GM19395 (cell line): ENCODE measurements around the gene DNAJC27.

Experiments used
- ATAC-seq: cut with Tn5 transposase; IDR thresholded peaks from one replicate; pipeline ENCODE4 v1.9.1; 2021; ENCODE audit warnings: mild to moderate bottlenecking, moderate library complexity; ENCODE audit not compliant: unreplicated experiment

Gene DNAJC27

GRCh38 chr2:24970483-24971285 lies 1.1 kb downstream of the DNAJC27 start:
- no peak for ATAC-seq

- ATAC-seq: no peak
Observed at GRCh38 chr2:24969784-24970183, 2.0 kb downstream of the DNAJC27 start.

- no peak for ATAC-seq
Observed at GRCh38 chr2:24961903-24962302, 9.9 kb downstream of the DNAJC27 start.

- ATAC-seq: no peak
Observed at GRCh38 chr2:24959761-24960160, 12.0 kb downstream of the DNAJC27 start.

- no peak for ATAC-seq
Observed at GRCh38 chr2:24958411-24958935, 13.3 kb downstream of the DNAJC27 start.

- ATAC-seq: no peak
Observed at GRCh38 chr2:24957976-24958375, 13.8 kb downstream of the DNAJC27 start.

- no peak for ATAC-seq
Observed at GRCh38 chr2:24957221-24957620, 14.5 kb downstream of the DNAJC27 start.

GRCh38 chr2:24955921-24956320 lies 15.8 kb downstream of the DNAJC27 start:
- no peak for ATAC-seq

GRCh38 chr2:24955232-24955631 lies 16.5 kb downstream of the DNAJC27 start:
- no peak for ATAC-seq

GRCh38 chr2:24950102-24950501 lies 21.7 kb downstream of the DNAJC27 start:
- no peak for ATAC-seq

GRCh38 chr2:24948506-24948905 lies 23.2 kb downstream of the DNAJC27 start:
- no peak for ATAC-seq

GRCh38 chr2:24947561-24948157 lies 24.1 kb downstream of the DNAJC27 start:
- ATAC-seq: no peak

- no peak for ATAC-seq
Observed at GRCh38 chr2:24945907-24946306, 25.8 kb downstream of the DNAJC27 start.

GRCh38 chr2:24943427-24944053 lies 28.2 kb downstream of the DNAJC27 start:
- no peak for ATAC-seq

GRCh38 chr2:24939353-24939752 lies 32.4 kb downstream of the DNAJC27 start:
- no peak for ATAC-seq

- ATAC-seq: no peak
Observed at GRCh38 chr2:24937236-24937635, 34.5 kb downstream of the DNAJC27 start.

GRCh38 chr2:24935145-24935544 lies 36.6 kb downstream of the DNAJC27 start:
- ATAC-seq: no peak

GRCh38 chr2:24932715-24933114 lies 39.0 kb downstream of the DNAJC27 start:
- ATAC-seq: no peak

- ATAC-seq: peak; percentile 70
Observed at GRCh38 chr2:24930768-24931167, 41.0 kb downstream of the DNAJC27 start.

- no peak for ATAC-seq
Observed at GRCh38 chr2:24929230-24929629, 42.5 kb downstream of the DNAJC27 start.

GRCh38 chr2:24928036-24928435 lies 43.7 kb downstream of the DNAJC27 start:
- ATAC-seq: no peak
